Breast epithelium (tissue), 4 donors: ENCODE measurements around the gene UBE2O. TPM values are rescaled to one million over a fixed set of nuclear protein-coding genes. Genes with fewer than 3 reads are reported as not detected.
"Not testable (repeated sequence)": the region's sequence is repeated elsewhere in the genome, so short reads cannot be mapped to it uniquely, and the experiment has no call there.

Source experiments
- DNase-seq, 2 donors: peaks; one replicate each; pipeline ENCODE4 v3.0.0-alpha.2; 2019; ENCODE audit warnings: low spot score in 2 of 2
- H3K27ac ChIP-seq, 2 donors: fragments of 200-600 bp; sonication (generic) in 1 of 2; one replicate each; pipeline ENCODE4 v1.5.1; 2016 to 2019; ENCODE audit warnings: mild to moderate bottlenecking in 1 of 2
- H3K27me3 ChIP-seq, 2 donors: fragments of 200-600 bp; sonication (generic) in 1 of 2; one replicate each; pipeline versions ENCODE4 v1.5.1 to v1.6.0; 2017 to 2019; ENCODE audit warnings: control low read depth in 1 of 2, mild to moderate bottlenecking in 1 of 2
- H3K36me3 ChIP-seq: fragments of 200-600 bp; one replicate; pipeline ENCODE4 v1.5.1; 2019
- H3K4me1 ChIP-seq, 2 donors: fragments of 200-600 bp; sonication (generic); one replicate each; pipeline ENCODE4 v1.5.1; 2016 to 2019; ENCODE audit warnings: control low read depth in 1 of 2
- H3K4me3 ChIP-seq, 3 donors: fragments of 200-600 bp; sonication (generic); 1 replicate in 2 of 3; 2 replicates in 1 of 3; pipeline ENCODE4 v1.5.1; 2016 to 2019; ENCODE audit warnings: mild to moderate bottlenecking in 3 of 3, moderate library complexity in 2 of 3
- H3K9me3 ChIP-seq, 2 donors: fragments of 200-600 bp; sonication (generic) in 1 of 2; one replicate each; pipeline ENCODE4 v1.5.1; 2016 to 2019; ENCODE audit warnings: control low read depth in 1 of 2
- POLR2A ChIP-seq: fragments of 450-650 bp; IDR thresholded peaks from one replicate; pipeline ENCODE4 v1.6.1; 2016; ENCODE audit warnings: antibody characterized with exemption, mild to moderate bottlenecking, moderate library complexity
- POLR2AphosphoS5 ChIP-seq, 3 donors: sonication (generic); formaldehyde crosslinking; IDR thresholded peaks; one replicate each; pipeline ENCODE4 v1.6.1; 2017; ENCODE audit warnings: antibody characterized with exemption in 3 of 3
- intact Hi-C: fragments of 100-400 bp; cut with DNase I; formaldehyde crosslinking; loops from one replicate; pipeline ENCODE4 v1.15.1; 2023; ENCODE audit warnings: low total_unique reads
- total RNA-seq, 3 donors: library from RNA; depleted of rRNA; stranded (reverse); fragments of >200 nt; gene quantifications; one replicate each; pipeline ENCODE4 v1.1.0, GENCODE V29; 2016
- TF ChIP-seq, protein P1 (sequence below), 3 donors: fragments of 450-650 bp; IDR thresholded peaks; one replicate each; pipeline ENCODE4 v1.5.1; 2016 to 2017; ENCODE audit warnings: antibody characterized with exemption in 3 of 3, mild to moderate bottlenecking in 3 of 3, moderate library complexity in 3 of 3

The UBE2O gene
- total RNA-seq, 3 donors from 2014 or later, result 17.4 to 22.5 (median 17.7) TPM

DNA sequence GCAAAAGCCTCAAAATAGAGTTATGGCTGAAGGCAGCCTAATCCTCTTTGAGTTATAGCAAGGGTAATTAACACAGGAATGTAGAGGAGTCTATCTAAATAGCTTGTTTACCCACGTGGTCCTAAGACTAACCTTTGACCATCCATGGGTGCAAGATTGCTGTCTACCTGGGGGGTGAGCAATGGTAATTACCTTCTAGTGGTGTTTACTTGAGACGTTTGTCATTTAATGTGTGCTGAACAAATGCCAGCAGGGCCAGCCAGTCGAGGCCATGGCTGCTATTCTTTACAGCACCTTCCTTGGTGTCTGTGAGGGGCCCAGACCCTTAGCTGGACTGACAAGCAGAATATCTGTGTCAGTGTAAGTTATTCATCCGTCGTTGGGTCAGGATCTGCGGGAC lies 85.3 kb downstream of the UBE2O start:
- no peaks in the 10 kb centered on the region for H3K36me3 ChIP-seq
- TF ChIP-seq, protein P1, sequence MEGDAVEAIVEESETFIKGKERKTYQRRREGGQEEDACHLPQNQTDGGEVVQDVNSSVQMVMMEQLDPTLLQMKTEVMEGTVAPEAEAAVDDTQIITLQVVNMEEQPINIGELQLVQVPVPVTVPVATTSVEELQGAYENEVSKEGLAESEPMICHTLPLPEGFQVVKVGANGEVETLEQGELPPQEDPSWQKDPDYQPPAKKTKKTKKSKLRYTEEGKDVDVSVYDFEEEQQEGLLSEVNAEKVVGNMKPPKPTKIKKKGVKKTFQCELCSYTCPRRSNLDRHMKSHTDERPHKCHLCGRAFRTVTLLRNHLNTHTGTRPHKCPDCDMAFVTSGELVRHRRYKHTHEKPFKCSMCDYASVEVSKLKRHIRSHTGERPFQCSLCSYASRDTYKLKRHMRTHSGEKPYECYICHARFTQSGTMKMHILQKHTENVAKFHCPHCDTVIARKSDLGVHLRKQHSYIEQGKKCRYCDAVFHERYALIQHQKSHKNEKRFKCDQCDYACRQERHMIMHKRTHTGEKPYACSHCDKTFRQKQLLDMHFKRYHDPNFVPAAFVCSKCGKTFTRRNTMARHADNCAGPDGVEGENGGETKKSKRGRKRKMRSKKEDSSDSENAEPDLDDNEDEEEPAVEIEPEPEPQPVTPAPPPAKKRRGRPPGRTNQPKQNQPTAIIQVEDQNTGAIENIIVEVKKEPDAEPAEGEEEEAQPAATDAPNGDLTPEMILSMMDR (IDR thresholded peaks at IDR 0.05), result no peak
- TF ChIP-seq POLR2AphosphoS5 (IDR thresholded peaks at IDR 0.05), result no peak
- TF ChIP-seq POLR2A, result no peak
- intact Hi-C loops, result no loop called here
- H3K4me1 ChIP-seq, result peaks cover 0 to 6% of the 10 kb centered on the region in 2 donors
- H3K9me3 ChIP-seq, result no peaks in the 10 kb centered on the region
- no peak overlapping the region for H3K4me3 ChIP-seq
- H3K27ac ChIP-seq, result no peak overlapping the region
- no peak for DNase-seq
- no peaks in the 10 kb centered on the region for H3K27me3 ChIP-seq

DNA sequence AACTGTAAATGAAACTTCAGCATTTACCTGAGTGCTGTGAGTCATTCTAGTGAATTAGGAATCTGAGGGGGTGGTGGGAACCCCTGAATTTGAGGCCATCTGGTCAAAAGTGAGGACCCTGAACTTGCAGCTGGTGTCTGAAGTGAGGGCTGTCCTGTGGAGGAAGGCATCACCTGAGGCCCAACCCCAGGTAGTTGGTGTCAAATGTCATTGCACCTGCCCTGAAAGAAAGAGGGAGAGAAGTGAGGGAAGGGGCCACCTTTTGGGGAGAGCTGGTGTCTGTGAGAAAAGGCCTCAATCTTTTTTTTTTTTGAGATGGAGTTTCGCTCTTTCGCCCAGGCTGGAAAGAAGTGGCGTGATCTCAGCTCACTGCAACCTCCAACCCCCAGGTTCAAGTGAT lies 86.7 kb downstream of the UBE2O start:
- Histone ChIP-seq H3K9me3 (no peaks in the 10 kb centered on the region), H3K4me1 (peaks cover 0 to 11% of the 10 kb centered on the region in 2 donors), H3K36me3 (no peaks in the 10 kb centered on the region), H3K27me3 (no peaks in the 10 kb centered on the region), H3K27ac (no peak overlapping the region), H3K4me3 (no peak overlapping the region)
- intact Hi-C loops, result no loop called here
- no peak for TF ChIP-seq POLR2A
- TF ChIP-seq, protein P1 (IDR thresholded peaks at IDR 0.05), result no peak
- TF ChIP-seq POLR2AphosphoS5 (IDR thresholded peaks at IDR 0.05), result no peak
- DNase-seq, result no peak

DNA sequence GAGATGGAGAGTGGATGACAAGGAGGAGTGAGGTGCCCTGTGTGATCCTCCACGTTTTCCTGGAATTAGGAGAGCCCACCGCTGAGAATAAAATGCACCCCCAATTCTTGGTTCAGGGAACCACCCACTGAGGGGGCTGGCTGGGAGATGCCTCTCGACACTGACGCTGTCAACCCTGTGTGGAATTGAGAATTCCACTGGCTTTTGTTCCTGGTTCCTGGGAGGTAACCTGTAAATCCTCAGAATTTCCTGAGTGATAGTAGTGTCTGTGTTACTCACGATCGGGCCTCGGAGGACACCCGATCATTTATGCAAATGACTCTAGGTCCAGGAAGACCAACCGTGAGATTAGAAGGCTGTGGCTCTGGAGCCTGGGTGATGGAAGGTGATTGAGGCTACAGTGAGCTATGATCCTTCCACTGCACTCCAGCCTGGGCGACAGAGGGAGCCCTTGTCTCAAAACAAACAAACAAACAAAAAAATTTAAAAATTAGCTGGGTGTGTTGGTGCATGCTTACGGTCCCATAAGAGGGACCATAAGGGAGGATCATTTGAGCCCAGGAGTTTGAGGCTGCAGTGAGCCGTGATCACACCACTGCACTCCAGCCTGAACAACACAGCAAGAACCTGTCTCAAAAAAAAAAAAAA lies 87.6 kb downstream of the UBE2O start:
- no peaks in the 10 kb centered on the region for H3K9me3 ChIP-seq
- no peak for TF ChIP-seq POLR2A
- TF ChIP-seq POLR2AphosphoS5 (IDR thresholded peaks at IDR 0.05), result no peak
- TF ChIP-seq, protein P1 (IDR thresholded peaks at IDR 0.05), result no peak
- H3K27ac ChIP-seq, result no peak overlapping the region
- H3K27me3 ChIP-seq, result no peaks in the 10 kb centered on the region
- intact Hi-C loops, result no loop called here
- peaks cover 0 to 5% of the 10 kb centered on the region in 2 donors for H3K4me1 ChIP-seq
- H3K4me3 ChIP-seq, result no peak overlapping the region
- no peaks in the 10 kb centered on the region for H3K36me3 ChIP-seq
- DNase-seq, result no peak

DNA sequence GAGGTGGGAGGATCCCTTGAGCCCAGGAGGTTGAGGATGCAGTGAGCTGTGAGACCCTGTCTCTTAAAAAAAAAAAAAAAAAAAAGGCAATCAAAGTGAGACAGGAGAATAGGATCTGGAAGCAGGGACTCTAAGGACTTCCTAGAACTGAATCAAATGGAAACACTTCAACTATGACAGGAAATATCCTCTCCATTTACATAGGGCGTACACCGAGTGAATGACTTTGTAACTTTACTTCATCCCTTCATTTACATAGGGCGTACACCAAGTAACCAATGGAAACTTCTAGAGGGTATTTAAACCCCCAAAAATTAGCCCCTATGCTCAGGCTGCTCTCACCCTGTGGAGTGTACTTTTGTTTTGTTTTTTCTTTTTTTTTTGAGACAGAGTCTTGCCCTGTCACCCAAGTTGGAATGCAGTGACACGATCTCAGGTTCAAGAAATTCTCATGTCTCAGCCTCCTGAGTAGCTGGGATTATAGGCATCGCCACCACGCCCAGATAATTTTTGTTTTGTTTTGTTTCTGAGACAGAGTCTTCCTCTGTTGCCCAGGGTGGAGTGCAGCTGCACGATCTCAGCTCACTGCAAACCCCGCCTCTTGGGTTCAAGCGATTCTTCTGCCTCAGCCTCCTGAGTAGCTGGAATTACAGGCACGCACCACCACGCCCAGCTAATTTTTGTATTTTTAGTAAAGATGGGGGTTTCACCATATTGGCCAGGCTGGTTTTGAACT lies 89.7 kb downstream of the UBE2O start:
- H3K27me3 ChIP-seq, result no peaks in the 10 kb centered on the region
- H3K4me1 ChIP-seq, result peaks cover 0 to 5% of the 10 kb centered on the region in 2 donors
- no peak for TF ChIP-seq POLR2AphosphoS5 (IDR thresholded peaks at IDR 0.05)
- intact Hi-C loops, result no loop called here
- no peak overlapping the region for H3K4me3 ChIP-seq
- DNase-seq, result no peak
- H3K9me3 ChIP-seq, result no peaks in the 10 kb centered on the region
- no peaks in the 10 kb centered on the region for H3K36me3 ChIP-seq
- peak overlapping the region in 1 of 2 donors; percentile 85 for H3K27ac ChIP-seq

DNA sequence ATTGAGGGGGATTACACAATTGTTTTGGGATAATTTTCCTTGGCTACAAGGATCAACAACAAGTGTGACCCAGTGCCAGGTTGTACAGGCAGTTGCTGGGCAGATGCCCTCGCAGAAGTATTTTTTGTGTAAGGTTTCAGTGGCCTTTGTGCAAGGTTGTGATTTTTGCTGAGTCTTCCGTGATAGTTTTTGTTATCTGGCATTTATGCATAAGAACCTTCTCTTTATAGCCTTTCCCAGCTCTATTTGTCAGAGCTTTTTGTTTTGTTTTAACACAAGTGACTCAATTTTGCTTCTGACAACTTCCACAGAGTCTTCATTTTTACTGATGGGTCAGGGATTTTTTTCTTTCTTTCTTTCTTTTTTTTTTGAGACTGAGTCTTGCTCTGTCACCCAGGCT lies 92.5 kb downstream of the UBE2O start:
- no peak for TF ChIP-seq POLR2A
- TF ChIP-seq POLR2AphosphoS5 (IDR thresholded peaks at IDR 0.05), result no peak
- TF ChIP-seq, protein P1 (IDR thresholded peaks at IDR 0.05), result no peak
- DNase-seq, result no peak
- no peaks in the 10 kb centered on the region for H3K9me3 ChIP-seq
- no peaks in the 10 kb centered on the region for H3K27me3 ChIP-seq
- intact Hi-C loops, result no loop called here
- H3K27ac ChIP-seq, result peak overlapping the region; percentile 77 to 85
- no peak overlapping the region for H3K4me3 ChIP-seq
- H3K36me3 ChIP-seq, result no peaks in the 10 kb centered on the region
- H3K4me1 ChIP-seq, result peaks cover 0 to 5% of the 10 kb centered on the region in 2 donors

DNA sequence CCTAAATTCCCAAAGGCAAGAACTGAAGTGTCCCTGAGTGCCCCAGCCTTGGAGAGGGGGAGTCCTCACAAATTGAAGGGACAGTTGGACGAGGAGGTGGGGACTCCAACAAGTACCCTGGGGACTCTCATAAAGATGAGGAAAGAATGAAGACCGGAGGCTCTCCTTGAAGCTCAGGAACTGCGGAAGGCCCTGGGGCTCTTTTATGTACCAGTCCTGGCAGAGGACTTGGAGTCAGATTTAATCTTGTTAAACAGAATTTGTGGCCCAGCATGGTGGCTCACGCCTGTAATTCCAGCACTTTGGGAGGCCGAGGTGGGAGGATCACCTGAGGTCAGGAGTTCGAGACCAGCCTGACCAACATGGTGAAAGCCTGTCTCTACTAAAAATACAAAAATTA lies 93.2 kb downstream of the UBE2O start:
- H3K4me1 ChIP-seq, DNase-seq, intact Hi-C loops, H3K4me3 ChIP-seq, H3K9me3 ChIP-seq, H3K36me3 ChIP-seq, H3K27me3 ChIP-seq: not testable (repeated sequence)
- H3K27ac ChIP-seq, result peak overlapping the region; percentile 77 to 85
